Measurements from ENCODE around the gene MAPK14. TPM values are rescaled to one million over a fixed set of nuclear protein-coding genes. Genes with fewer than 3 reads are reported as not detected.
A peak's percentile ranks its signal among the peaks of the same experiment; 100 is the strongest.

The MAPK14 gene
- total RNA-seq, 1 donor from 2014 or later, result 24.5 TPM

GRCh38 chr6:36129941-36130666 lies 102.5 kb downstream of the MAPK14 start, which contains the start of gene MAPK13:
Gene MAPK13 (plus strand): TSS chr6:36130513. CDS start chr6:36130583, 70 bp downstream.
- no peaks in the 10 kb centered on the region for H3K9me3 ChIP-seq (replicated peaks)
- intact Hi-C loops (cut with micrococcal nuclease), result no loop called here
- no peak for DNase-seq
- H3K4me3 ChIP-seq, result peak within 1 kb of the TSS; percentile 57
- no peak for TF ChIP-seq CTCF (IDR thresholded peaks at IDR 0.05; ENCODE audit: borderline replicate concordance)
- H3K27me3 ChIP-seq (ENCODE audit: low read depth), result peaks cover 95% of the 10 kb centered on the region
- no peaks in the 10 kb centered on the region for H3K36me3 ChIP-seq
- H3K27ac ChIP-seq (replicated peaks), result no peak within 1 kb of the TSS
- H3K4me1 ChIP-seq, result peaks cover 23% of the 10 kb centered on the region

- peaks cover 23% of the 10 kb centered on the region for H3K4me1 ChIP-seq
- peaks cover 97% of the 10 kb centered on the region for H3K27me3 ChIP-seq (ENCODE audit: low read depth)
- intact Hi-C loops (cut with micrococcal nuclease), result no loop called here
- H3K4me3 ChIP-seq, result peak overlapping the region; percentile 57
- no peaks in the 10 kb centered on the region for H3K36me3 ChIP-seq
- H3K27ac ChIP-seq (replicated peaks), result no peak overlapping the region
- no peak for TF ChIP-seq CTCF (IDR thresholded peaks at IDR 0.05; ENCODE audit: borderline replicate concordance)
- H3K9me3 ChIP-seq (replicated peaks), result no peaks in the 10 kb centered on the region
- DNase-seq, result no peak
Measured at GRCh38 chr6:36130667-36131510, 103.3 kb downstream of the MAPK14 start.

GRCh38 chr6:36131511-36132245 lies 104.1 kb downstream of the MAPK14 start:
- Histone ChIP-seq H3K36me3 (no peaks in the 10 kb centered on the region), H3K4me1 (peaks cover 23% of the 10 kb centered on the region), H3K27ac (replicated peaks) (no peak overlapping the region), H3K9me3 (replicated peaks) (no peaks in the 10 kb centered on the region), H3K4me3 (peak overlapping the region; percentile 57), H3K27me3 (ENCODE audit: low read depth) (peaks cover 97% of the 10 kb centered on the region)
- intact Hi-C loops (cut with micrococcal nuclease), result no loop called here
- no peak for TF ChIP-seq CTCF (IDR thresholded peaks at IDR 0.05; ENCODE audit: borderline replicate concordance)
- DNase-seq, result no peak

- H3K4me1 ChIP-seq, result peaks cover 23% of the 10 kb centered on the region
- H3K27me3 ChIP-seq (ENCODE audit: low read depth), result peaks cover 91% of the 10 kb centered on the region
- no peaks in the 10 kb centered on the region for H3K36me3 ChIP-seq
- H3K27ac ChIP-seq (replicated peaks), result no peak overlapping the region
- no peaks in the 10 kb centered on the region for H3K9me3 ChIP-seq (replicated peaks)
- intact Hi-C loops (cut with micrococcal nuclease), result no loop called here
- no peak for TF ChIP-seq CTCF (IDR thresholded peaks at IDR 0.05; ENCODE audit: borderline replicate concordance)
- H3K4me3 ChIP-seq, result no peak overlapping the region
- DNase-seq, result no peak
Measured at GRCh38 chr6:36132246-36132895, 104.8 kb downstream of the MAPK14 start.

- intact Hi-C loops (cut with micrococcal nuclease), result no loop called here
- DNase-seq, result no peak
- TF ChIP-seq CTCF (IDR thresholded peaks at IDR 0.05; ENCODE audit: borderline replicate concordance), result no peak
- Histone ChIP-seq H3K27ac (replicated peaks) (no peak overlapping the region), H3K36me3 (no peaks in the 10 kb centered on the region), H3K9me3 (replicated peaks) (no peaks in the 10 kb centered on the region), H3K27me3 (ENCODE audit: low read depth) (peaks cover 85% of the 10 kb centered on the region), H3K4me1 (peaks cover 23% of the 10 kb centered on the region), H3K4me3 (no peak overlapping the region)
Measured at GRCh38 chr6:36133148-36133547, 105.5 kb downstream of the MAPK14 start.
